Measurements from ENCODE around the gene INPP5J.
"Not testable (repeated sequence)": the region's sequence is repeated elsewhere in the genome, so short reads cannot be mapped to it uniquely, and the experiment has no call there.

The INPP5J gene

DNA sequence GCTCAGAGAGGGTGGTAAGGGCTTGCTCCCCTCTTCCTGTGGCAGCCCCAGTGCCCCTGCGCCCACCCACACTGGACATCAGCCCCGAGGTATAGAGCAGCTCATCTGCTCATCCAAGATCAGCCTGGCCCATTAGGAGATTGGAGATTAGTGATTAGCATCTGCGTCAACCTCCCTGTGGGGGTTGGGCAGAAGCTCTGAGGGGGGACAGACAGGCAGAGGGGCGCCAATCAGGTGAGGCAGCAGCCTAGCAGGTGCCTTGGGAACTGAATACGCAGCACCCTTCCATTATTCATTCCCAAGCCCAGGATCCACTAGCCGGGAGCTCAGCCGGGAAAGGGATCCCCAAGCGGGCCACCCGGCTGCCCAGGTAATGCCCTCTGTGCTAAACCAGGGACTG is 30.6 kb upstream of the INPP5J start:
- no peak for TF ChIP-seq ZNF274 (IDR thresholded peaks at IDR 0.05; ENCODE audit: low read depth, low read length)

DNA sequence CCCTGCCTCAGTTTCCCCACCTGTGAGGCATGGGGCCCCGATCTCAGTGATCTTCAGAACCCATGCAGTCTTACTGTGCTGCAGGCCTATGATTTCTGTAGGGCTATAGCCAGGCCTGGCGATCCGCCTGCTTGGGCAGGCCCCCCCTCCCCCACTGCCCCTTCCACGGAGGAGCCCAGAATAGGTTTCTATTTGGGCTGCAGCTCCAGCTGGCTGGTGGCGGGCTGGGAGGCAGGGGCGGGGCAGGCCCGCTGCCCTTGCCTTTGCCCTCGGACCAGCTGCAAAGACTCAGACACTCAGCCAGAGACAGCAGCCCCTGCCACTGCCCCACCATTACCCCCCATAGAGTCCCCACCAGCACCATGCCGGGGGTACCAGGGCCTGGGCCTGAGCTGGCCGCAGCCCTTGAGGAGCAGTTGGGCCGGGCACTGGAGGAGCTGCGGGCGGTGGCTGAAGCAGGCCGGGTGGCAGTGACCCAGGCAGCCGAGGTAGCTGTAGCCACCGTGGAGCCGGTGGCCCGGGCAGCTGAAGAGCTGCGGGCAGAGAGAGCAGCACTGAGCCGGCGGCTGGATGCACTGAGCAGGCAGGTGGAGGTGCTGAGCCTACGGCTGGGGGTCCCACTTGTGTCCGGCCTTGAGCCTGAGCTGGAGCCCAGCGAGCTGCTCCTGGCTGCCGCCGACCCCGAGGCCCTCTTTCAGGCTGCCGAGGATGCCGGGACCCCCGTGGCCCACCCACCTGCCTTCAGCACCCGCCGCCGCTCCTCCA is 29.5 kb upstream of the INPP5J start:
- H3K4me3 ChIP-seq (ENCODE audit: low read length), result no peak overlapping the region
- TF ChIP-seq ZNF274 (IDR thresholded peaks at IDR 0.05; ENCODE audit: low read depth, low read length), result no peak

More for the DNA sequence above, 30.6 kb upstream of the INPP5J start:
- H3K4me3 ChIP-seq (ENCODE audit: low read length), result no peak overlapping the region

GRCh38 chr22:31094021-31094551 is 28.7 kb upstream of the INPP5J start:
- TF ChIP-seq ZNF274 (IDR thresholded peaks at IDR 0.05; ENCODE audit: low read depth, low read length), result no peak
- no peak overlapping the region for H3K4me3 ChIP-seq (ENCODE audit: low read length)

- no peak for TF ChIP-seq ZNF274 (IDR thresholded peaks at IDR 0.05; ENCODE audit: low read depth, low read length)
Observed at GRCh38 chr22:31094741-31095140, 28.0 kb upstream of the INPP5J start.

GRCh38 chr22:31095637-31096249 is 27.0 kb upstream of the INPP5J start:
- no peak for TF ChIP-seq ZNF274 (IDR thresholded peaks at IDR 0.05; ENCODE audit: low read depth, low read length)
- H3K4me3 ChIP-seq (ENCODE audit: low read length), result no peak overlapping the region

More at GRCh38 chr22:31094741-31095140, 28.0 kb upstream of the INPP5J start:
- no peak overlapping the region for H3K4me3 ChIP-seq (ENCODE audit: low read length)

DNA sequence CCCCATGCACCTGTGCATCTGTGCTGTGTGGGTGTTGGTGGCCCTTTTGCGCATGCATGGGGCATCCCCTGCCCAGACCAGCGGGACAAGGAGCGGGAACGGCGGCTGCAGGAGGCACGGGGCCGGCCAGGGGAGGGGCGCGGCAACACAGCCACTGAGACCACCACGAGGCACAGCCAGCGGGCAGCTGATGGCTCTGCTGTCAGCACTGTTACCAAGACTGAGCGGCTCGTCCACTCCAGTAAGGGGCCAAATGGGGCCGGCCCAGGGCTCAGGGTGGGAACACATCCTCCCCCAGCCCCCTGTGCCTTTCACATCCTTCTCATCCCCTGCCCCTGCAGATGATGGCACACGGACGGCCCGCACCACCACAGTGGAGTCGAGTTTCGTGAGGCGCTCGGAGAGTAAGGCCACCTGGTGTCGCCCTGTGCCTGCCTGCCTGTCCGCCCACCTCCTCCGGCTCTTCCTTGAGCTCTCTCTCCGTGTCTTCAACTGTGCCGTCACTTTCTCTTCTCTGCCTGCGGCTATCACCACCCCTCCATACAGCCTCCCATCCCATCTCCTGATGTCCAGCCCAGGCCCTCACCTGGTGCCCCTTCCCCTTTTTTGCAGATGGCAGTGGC is 26.0 kb upstream of the INPP5J start:
- TF ChIP-seq ZNF274 (IDR thresholded peaks at IDR 0.05; ENCODE audit: low read depth, low read length), result no peak

DNA sequence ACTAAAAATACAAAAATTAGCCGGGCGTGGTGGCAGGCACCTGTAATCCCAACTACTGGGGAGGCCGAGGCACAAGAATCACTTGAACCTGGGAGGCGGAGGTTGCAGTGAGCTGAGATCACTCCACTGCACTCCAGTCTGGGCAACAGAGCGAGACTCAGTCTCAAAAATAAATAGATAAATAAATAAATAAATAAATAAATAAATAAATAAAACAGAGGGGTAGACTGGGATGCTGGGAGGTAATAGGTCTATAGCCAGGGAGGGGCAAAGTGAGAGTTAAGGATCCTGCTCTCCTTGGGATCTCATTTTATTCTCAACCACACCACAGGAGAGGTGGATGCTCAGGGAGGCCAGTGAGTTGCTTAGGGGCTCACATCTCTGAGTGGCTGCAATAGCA is 25.2 kb upstream of the INPP5J start:
- H3K4me3 ChIP-seq (ENCODE audit: low read length), result not testable (repeated sequence)

More for the DNA sequence above, 26.0 kb upstream of the INPP5J start:
- no peak overlapping the region for H3K4me3 ChIP-seq (ENCODE audit: low read length)

DNA sequence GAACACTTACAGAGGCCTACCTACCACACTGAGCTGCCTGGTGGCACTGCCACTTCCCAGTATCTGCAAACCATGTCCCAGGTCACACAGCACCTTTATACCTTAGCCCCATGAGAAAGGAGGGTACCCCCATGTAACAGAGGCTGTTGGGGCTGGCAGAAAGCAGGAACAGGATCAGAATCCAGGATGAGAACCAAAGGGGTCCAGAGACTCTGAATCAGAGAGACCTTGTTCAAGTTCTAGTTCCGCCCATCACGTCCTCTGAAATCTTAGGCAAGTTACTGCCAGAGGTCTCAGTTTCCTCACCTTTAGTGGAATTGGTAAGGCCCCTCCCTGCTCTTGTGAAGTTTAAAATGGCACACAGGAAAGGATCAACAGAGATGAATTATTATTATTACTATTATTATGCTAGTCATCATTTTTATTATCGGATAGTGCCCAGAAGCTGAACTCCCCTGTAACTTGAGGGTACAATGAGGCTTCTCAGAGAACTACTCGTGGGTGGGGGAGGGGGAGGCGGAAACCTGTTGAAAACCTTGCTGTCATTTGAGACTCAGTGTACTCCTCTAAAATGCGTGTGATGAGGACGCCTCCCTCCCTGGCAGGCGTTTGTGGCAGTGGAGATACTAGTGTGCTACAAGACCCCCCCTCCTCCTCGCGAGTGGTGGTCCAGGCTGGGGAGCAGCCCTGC is 24.7 kb upstream of the INPP5J start:
- no peak overlapping the region for H3K4me3 ChIP-seq (ENCODE audit: low read length)
- no peak for TF ChIP-seq ZNF274 (IDR thresholded peaks at IDR 0.05; ENCODE audit: low read depth, low read length)

DNA sequence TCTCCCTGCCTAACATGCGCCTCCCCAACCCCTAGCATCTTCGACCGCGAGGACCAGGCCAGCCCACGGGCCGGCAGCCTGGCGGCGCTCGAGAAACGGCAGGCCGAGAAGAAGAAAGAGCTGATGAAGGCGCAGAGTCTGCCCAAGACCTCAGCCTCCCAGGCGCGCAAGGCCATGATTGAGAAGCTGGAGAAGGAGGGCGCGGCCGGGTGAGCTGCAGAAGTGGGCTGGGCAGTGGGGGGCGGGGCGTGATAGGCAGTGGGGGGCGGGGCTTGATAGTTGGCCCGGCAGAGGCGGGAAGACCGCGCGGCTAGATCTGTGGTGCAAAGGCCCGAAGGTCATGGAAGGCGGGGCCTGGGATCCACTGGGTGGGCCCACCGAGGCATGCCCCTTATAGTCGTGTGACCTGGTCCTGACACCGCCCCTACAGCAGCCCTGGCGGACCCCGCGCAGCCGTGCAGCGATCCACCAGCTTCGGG is 24.1 kb upstream of the INPP5J start:
- no peak for TF ChIP-seq ZNF274 (IDR thresholded peaks at IDR 0.05; ENCODE audit: low read depth, low read length)
- no peak overlapping the region for H3K4me3 ChIP-seq (ENCODE audit: low read length)

- no peak for TF ChIP-seq ZNF274 (IDR thresholded peaks at IDR 0.05; ENCODE audit: low read depth, low read length)
- H3K4me3 ChIP-seq (ENCODE audit: low read length), result no peak overlapping the region
Observed at GRCh38 chr22:31099386-31099785, 23.4 kb upstream of the INPP5J start.

GRCh38 chr22:31099841-31100761 is 22.7 kb upstream of the INPP5J start:
- no peak for TF ChIP-seq ZNF274 (IDR thresholded peaks at IDR 0.05; ENCODE audit: low read depth, low read length)
- H3K4me3 ChIP-seq (ENCODE audit: low read length), result no peak overlapping the region

DNA sequence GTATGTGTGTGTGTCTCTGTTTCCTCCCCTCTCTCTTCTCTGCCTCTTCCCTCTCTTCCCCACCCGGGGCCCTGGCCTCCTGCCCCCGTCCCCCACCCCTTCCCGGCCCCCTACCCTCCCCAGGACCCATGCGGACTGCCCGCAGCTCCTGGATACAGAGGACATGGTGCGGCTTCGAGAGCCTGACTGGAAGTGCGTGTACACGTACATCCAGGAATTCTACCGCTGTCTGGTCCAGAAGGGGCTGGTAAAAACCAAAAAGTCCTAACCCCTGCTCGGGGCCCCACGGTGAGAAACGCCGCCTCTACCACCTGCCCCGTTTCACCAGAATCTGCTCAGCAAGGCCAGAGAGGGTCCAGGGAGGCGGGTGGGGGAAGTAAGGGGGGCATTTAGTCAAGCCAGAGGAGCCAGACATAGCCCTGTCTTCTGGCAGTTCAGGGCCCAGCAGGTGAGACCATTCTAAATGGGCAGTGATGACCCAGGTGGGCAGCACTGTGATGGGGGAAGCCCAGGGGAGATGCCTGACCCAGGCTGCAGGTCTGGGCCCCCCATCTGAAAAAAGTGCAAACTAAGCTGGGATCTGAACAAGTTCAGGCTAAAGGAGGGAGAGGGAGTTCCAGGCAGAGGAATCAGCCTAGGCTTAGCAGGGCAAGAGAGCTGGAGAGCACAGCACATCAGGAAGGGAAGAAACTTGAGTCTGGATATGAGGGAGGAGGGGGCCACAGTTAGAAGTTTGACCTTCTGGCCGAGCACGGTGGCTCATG is 21.8 kb upstream of the INPP5J start:
- no peak overlapping the region for H3K4me3 ChIP-seq (ENCODE audit: low read length)
- TF ChIP-seq ZNF274 (IDR thresholded peaks at IDR 0.05; ENCODE audit: low read depth, low read length), result no peak
